Measurements from ENCODE around the gene USP1.

GRCh38 chr1:62448221-62448933, 11.5 kb downstream of the USP1 start:
- TF ChIP-seq CTCF (IDR thresholded peaks at IDR 0.05) (no peak), POLR2A (IDR thresholded peaks at IDR 0.05) (no peak)
